Smooth muscle cell (in vitro differentiated cells): ENCODE measurements around the gene LDLRAD4. TPM values are rescaled to one million over a fixed set of nuclear protein-coding genes. Genes with fewer than 3 reads are reported as not detected.

Experiments
- DNase-seq: peaks from one replicate; lab custom pipeline; 2025; ENCODE audit not compliant: unreplicated experiment; lab: John Stamatoyannopoulos, UW
- H2AFZ ChIP-seq: fragments of 200-600 bp; sonication (generic); 2 replicates; pipeline ENCODE4 v1.6.0; 2016; ENCODE audit warnings: antibody characterized with exemption, low read depth, mild to moderate bottlenecking
- H3F3A ChIP-seq: fragments of 200-600 bp; sonication (generic); 2 replicates; pipeline ENCODE4 v1.6.0; 2017; ENCODE audit warnings: antibody characterized with exemption, low read depth
- H3K27ac ChIP-seq: fragments of 200-600 bp; sonication (generic); 2 replicates; pipeline ENCODE4 v1.5.1; 2016; ENCODE audit warnings: low read depth, mild to moderate bottlenecking
- H3K27me3 ChIP-seq: fragments of 200-600 bp; sonication (generic); 2 replicates; pipeline ENCODE4 v1.6.1; 2016; ENCODE audit warnings: low read depth, mild to moderate bottlenecking
- H3K36me3 ChIP-seq: fragments of 200-600 bp; sonication (generic); 2 replicates; pipeline ENCODE4 v1.5.1; 2016; ENCODE audit warnings: low read depth
- H3K4me1 ChIP-seq: fragments of 200-600 bp; sonication (generic); 2 replicates; pipeline ENCODE4 v1.5.1; 2016; ENCODE audit warnings: low read depth
- H3K4me2 ChIP-seq: fragments of 200-600 bp; sonication (generic); 2 replicates; pipeline ENCODE4 v1.6.0; 2016; ENCODE audit warnings: mild to moderate bottlenecking
- H3K4me3 ChIP-seq: fragments of 200-600 bp; sonication (generic); 2 replicates; pipeline ENCODE4 v1.5.1; 2016; ENCODE audit warnings: mild to moderate bottlenecking
- H3K79me2 ChIP-seq: fragments of 200-600 bp; sonication (generic); 2 replicates; pipeline ENCODE4 v1.6.0; 2016; ENCODE audit warnings: low read depth, mild to moderate bottlenecking
- H3K9ac ChIP-seq: fragments of 200-600 bp; sonication (generic); 2 replicates; pipeline ENCODE4 v1.6.0; 2016; ENCODE audit warnings: low read depth
- H3K9me3 ChIP-seq: fragments of 200-600 bp; sonication (generic); replicated peaks from 2 replicates; pipeline ENCODE4 v1.5.1; 2016; ENCODE audit warnings: low read depth
- H4K20me1 ChIP-seq: fragments of 200-600 bp; sonication (generic); 2 replicates; pipeline ENCODE4 v1.6.0; 2016; ENCODE audit warnings: low read depth
- CTCF ChIP-seq: fragments of 200-600 bp; sonication (generic); IDR thresholded peaks from 2 replicates; pipeline ENCODE4 v1.5.1; 2017; ENCODE audit warnings: borderline replicate concordance, mild to moderate bottlenecking, antibody characterized with exemption; ENCODE audit not compliant: insufficient read depth, poor library complexity, severe bottlenecking
- WGBS: methylation state at CpG from one replicate; pipeline ENCODE4 v1.1.7; 2016; ENCODE audit warnings: low lambda C conversion rate; 5-methylcytosine and 5-hydroxymethylcytosine counted together
- polyA plus RNA-seq: library from polyadenylated mRNA; unstranded; fragments of >200 nt; fragmentation: Nextera tagmentation; extraction: Ambion mirVana; gene quantifications from 2 replicates; pipeline ENCODE4 v1.2.1, GENCODE V29; 2016
- total RNA-seq: library from RNA; depleted of rRNA; stranded (reverse); fragments of >200 nt; gene quantifications from 2 replicates; pipeline ENCODE4 v1.2.3, GENCODE V29; 2014

The LDLRAD4 gene
- total and polyA plus RNA-seq, 2 experiments from 2014 or later, result 36.2 to 48.3 TPM

DNA sequence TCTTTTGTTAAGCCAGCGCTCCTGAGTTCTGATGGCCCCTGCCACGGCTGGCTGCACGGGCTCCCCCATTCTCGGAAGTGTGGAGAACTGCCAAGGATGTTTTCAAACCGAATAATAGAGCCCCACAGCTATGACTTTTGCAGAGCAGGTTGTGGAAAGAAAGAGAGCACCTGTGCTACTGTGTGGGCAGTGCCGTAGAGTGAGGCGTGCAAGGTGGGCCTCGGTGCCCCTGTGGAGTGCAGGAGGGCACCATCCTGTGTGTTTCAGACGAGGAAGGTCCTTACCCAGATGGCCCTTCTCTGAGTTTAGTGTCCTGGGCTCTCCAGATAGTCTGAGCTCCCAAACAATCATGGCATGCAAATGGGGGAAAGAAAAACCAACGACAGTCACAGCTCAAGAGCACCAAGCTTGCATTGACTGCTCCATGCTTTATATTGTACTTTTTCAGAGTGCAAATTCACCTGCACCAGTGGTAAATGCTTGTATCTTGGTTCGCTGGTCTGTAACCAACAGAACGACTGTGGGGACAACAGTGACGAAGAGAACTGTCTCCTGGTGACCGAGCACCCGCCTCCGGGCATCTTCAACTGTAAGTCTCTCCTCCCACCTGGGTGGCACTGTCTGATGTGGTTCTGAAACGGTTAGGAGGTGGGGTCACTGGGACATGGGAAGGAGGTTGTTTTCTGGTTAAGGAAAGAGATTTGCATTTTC lies 219.4 kb downstream of the LDLRAD4 start:
- no peak for DNase-seq
- 85% methylated on average over 17 of the region's 17 CpGs for WGBS
- H3K27ac ChIP-seq, result peak overlapping the region; percentile 81
- peaks cover 18% of the 10 kb centered on the region for H3K79me2 ChIP-seq
- H3F3A ChIP-seq, result peaks cover 15% of the 10 kb centered on the region
- no peak overlapping the region for H3K9ac ChIP-seq
- no peaks in the 10 kb centered on the region for H3K9me3 ChIP-seq
- H3K4me1 ChIP-seq, result peaks cover 4% of the 10 kb centered on the region
- H2AFZ ChIP-seq, result no peak overlapping the region
- no peaks in the 10 kb centered on the region for H4K20me1 ChIP-seq
- H3K27me3 ChIP-seq, result no peaks in the 10 kb centered on the region
- H3K4me2 ChIP-seq, result no peak overlapping the region
- no peak for TF ChIP-seq CTCF
- H3K36me3 ChIP-seq, result no peaks in the 10 kb centered on the region
- H3K4me3 ChIP-seq, result no peak overlapping the region

DNA sequence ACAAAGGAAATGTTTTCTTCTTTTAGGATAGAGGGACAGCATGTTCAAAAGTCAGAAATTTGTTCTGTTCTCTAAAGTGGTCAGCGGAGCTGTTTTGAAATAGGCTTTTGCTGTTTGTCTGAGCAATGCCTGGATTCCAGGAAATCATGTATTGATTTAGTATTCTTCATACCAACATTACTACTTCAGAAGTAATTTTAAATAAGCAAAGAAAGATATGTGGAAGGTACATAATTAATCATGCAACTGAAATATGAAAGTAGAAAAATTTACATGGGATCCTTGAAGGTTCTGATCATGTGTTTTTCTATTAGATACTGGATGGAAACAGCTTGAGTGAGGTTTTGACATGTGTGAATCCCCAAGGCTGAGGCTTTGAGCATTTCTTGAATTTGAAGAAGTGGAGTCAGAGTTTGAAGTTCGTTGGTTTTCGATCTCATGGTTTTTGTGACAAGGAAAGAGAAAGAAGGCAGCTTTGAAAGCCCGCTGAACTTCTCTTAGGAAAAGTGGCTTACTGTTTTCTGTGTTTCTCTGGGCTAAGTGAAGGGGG lies 220.0 kb downstream of the LDLRAD4 start:
- H4K20me1 ChIP-seq, result no peaks in the 10 kb centered on the region
- WGBS, result 90% methylated on average over 4 of the region's 4 CpGs
- H3K4me1 ChIP-seq, result peaks cover 4% of the 10 kb centered on the region
- no peak overlapping the region for H3K4me2 ChIP-seq
- no peak overlapping the region for H3K4me3 ChIP-seq
- no peaks in the 10 kb centered on the region for H3K27me3 ChIP-seq
- no peaks in the 10 kb centered on the region for H3K36me3 ChIP-seq
- TF ChIP-seq CTCF, result no peak
- H3K9me3 ChIP-seq, result no peaks in the 10 kb centered on the region
- peaks cover 18% of the 10 kb centered on the region for H3K79me2 ChIP-seq
- no peak overlapping the region for H3K9ac ChIP-seq
- peaks cover 15% of the 10 kb centered on the region for H3F3A ChIP-seq
- no peak for DNase-seq
- no peak overlapping the region for H3K27ac ChIP-seq
- no peak overlapping the region for H2AFZ ChIP-seq

DNA sequence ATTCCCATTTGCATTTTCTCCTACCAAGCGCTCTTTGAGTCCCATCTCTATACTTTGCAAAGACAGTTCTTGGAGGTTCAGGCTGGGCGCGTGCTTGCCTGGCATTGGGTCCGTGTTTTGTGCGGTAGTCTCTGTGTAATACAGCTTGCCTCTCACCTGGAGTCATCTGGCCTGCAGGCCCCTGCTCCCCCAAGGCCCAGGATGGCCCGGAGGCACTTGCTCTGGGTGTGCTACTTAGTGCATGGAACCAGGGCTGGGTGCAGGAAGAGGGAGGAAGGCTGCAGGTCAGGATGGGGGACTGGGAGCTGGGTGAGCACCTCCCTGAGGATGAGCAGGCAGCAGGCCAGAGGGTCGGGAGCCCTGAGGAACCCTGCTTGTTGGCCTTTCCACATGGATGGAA lies 220.9 kb downstream of the LDLRAD4 start:
- no peak for DNase-seq
- no peak for TF ChIP-seq CTCF
- WGBS, result 99% methylated on average over 7 of the region's 7 CpGs

More for the DNA sequence above, 220.9 kb downstream of the LDLRAD4 start:
- Histone ChIP-seq H3K9ac (no peak overlapping the region), H3K4me2 (no peak overlapping the region), H3K27me3 (no peaks in the 10 kb centered on the region), H3K4me3 (no peak overlapping the region), H3K4me1 (peaks cover 4% of the 10 kb centered on the region), H3K79me2 (peaks cover 10% of the 10 kb centered on the region), H3K27ac (no peak overlapping the region), H3F3A (peaks cover 15% of the 10 kb centered on the region), H3K36me3 (no peaks in the 10 kb centered on the region), H3K9me3 (no peaks in the 10 kb centered on the region), H4K20me1 (no peaks in the 10 kb centered on the region), H2AFZ (no peak overlapping the region)
